Peyer's patch (tissue), 4 donors: ENCODE measurements around the gene SLC29A2. TPM values are rescaled to one million over a fixed set of nuclear protein-coding genes. Genes with fewer than 3 reads are reported as not detected.

Experiments used
- DNase-seq, 3 donors: peaks; one replicate each; pipeline ENCODE4 v3.0.0-alpha.2; 2017 to 2019
- H3K27ac ChIP-seq, 4 donors: fragments of 200-600 bp; sonication (generic); one replicate each; pipeline ENCODE4 v1.5.1; 2016 to 2019
- H3K27me3 ChIP-seq, 2 donors: fragments of 200-600 bp; sonication (generic); one replicate each; pipeline ENCODE4 v1.5.1; 2019
- H3K36me3 ChIP-seq, 3 donors: fragments of 200-600 bp; sonication (generic); one replicate each; pipeline ENCODE4 v1.5.1; 2016 to 2019
- H3K4me1 ChIP-seq, 4 donors: fragments of 200-600 bp; sonication (generic); one replicate each; pipeline ENCODE4 v1.5.1; 2016 to 2019
- H3K4me3 ChIP-seq, 4 donors: fragments of 200-600 bp; sonication (generic); 1 replicate in 3 of 4; 2 replicates in 1 of 4; pipeline ENCODE4 v1.5.1; 2016 to 2019; ENCODE audit warnings: mild to moderate bottlenecking in 1 of 4
- H3K9me3 ChIP-seq, 4 donors: fragments of 200-600 bp; sonication (generic); one replicate each; pipeline ENCODE4 v1.5.1; 2016 to 2019; ENCODE audit warnings: mild to moderate bottlenecking in 1 of 4
- CTCF ChIP-seq, 6 experiments: fragments of 450-650 bp in 4 of 6; fragments of 200-600 bp in 2 of 6; sonication (generic) in 1 of 6; IDR thresholded peaks; one replicate each; pipeline ENCODE4 v1.5.1; 2017 to 2019; ENCODE audit warnings: antibody characterized with exemption in 6 of 6, mild to moderate bottlenecking in 3 of 6, moderate library complexity in 1 of 6
- POLR2A ChIP-seq, 2 donors: fragments of 450-650 bp; IDR thresholded peaks; one replicate each; pipeline ENCODE4 v1.5.1; 2017; ENCODE audit warnings: antibody characterized with exemption in 2 of 2, mild to moderate bottlenecking in 2 of 2, moderate library complexity in 2 of 2
- small RNA-seq, 2 donors: library from RNA; depleted of rRNA; stranded (forward); fragments of <200 nt; gene quantifications; one replicate each; pipeline ENCODE3, GENCODE V24; 2016
- total RNA-seq, 4 donors: library from RNA; depleted of rRNA; stranded (reverse); fragments of >200 nt; gene quantifications; one replicate each; pipeline ENCODE4 v1.1.0, GENCODE V29; 2016

SLC29A2 gene
- total RNA-seq, 4 donors from 2014 or later, result 7.4 to 21.6 (median 17.1) TPM

DNA sequence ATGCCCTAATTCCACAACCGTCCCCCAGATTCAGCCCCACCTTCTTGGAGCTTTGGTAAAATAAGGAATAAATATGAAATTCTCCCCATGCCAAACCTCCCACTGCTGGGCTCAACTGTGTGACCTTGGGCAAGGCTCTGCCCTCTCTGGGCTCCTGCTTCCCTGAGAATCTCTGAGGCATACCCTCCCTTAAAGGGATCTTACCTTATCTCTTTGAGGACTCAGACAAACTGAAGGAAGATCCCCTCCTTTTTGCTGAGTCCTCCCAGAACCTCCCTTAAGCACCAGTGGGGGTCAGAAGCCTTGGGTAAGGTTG, 57.4 kb downstream of the SLC29A2 start:
- Histone ChIP-seq H3K9me3 (no peaks in the 10 kb centered on the region), H3K27ac (peak overlapping the region in 3 of 4 donors; percentile 91 to 96 (median 92)), H3K27me3 (no peaks in the 10 kb centered on the region), H3K4me3 (peak overlapping the region in 1 of 4 donors; percentile 53), H3K4me1 (peaks cover 4 to 50% (median 24%) of the 10 kb centered on the region in 4 donors), H3K36me3 (no peaks in the 10 kb centered on the region)
- DNase-seq, result no peak
- TF ChIP-seq CTCF (IDR thresholded peaks at IDR 0.05), result no peak
- no peak for TF ChIP-seq POLR2A (IDR thresholded peaks at IDR 0.05)

DNA sequence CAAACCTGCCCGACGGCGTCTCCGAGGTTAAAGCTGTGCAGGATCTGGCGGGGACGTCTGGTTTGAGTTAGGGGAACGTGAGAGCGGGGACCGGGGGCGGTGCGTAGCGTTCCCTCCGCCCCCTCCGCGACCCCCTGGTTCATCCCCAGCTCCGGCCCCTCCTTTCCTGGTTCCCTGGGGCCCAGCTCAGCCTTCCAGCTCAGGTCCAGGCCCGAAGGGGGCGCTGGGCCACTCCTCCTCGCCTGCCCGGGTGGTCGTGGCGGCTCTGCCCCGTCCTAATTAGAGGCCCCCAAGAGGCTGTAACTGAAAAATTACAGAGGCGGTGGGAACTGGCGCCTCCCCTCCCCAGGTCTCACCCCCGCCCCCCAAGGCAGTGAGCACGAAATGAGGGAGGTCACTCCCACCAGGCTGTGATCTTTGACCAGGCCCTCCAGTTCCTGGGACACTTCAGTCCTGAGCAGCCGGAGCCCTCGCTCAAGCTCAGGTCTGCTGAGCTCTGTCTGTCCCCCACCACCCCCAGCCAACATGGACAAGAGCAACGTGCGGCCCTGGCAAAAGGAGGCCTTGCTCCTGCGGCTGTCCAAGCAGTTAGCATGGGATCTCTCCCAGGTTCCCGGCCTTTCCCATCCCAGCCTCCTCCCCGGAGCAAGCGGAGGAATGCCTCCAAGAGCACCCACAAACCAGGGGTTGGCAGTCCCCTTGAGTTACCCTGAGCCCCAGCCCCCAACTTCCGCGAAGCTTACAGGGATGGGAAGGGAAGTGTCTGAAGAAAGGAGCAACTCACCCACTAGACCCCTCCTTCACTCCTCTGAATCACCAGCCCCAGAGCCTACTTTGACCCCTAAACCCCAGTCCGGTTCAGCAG, 58.0 kb downstream of the SLC29A2 start:
- H3K4me1 ChIP-seq, result peaks cover 4 to 44% (median 20%) of the 10 kb centered on the region in 4 donors
- peak overlapping the region; percentile 88 to 96 (median 92) for H3K27ac ChIP-seq
- TF ChIP-seq POLR2A (IDR thresholded peaks at IDR 0.05), result no peak
- TF ChIP-seq CTCF (IDR thresholded peaks at IDR 0.05), result no peak
- peak overlapping the region; percentile 26 to 59 (median 53) for H3K4me3 ChIP-seq
- H3K36me3 ChIP-seq, result no peaks in the 10 kb centered on the region
- no peaks in the 10 kb centered on the region for H3K9me3 ChIP-seq
- no peaks in the 10 kb centered on the region for H3K27me3 ChIP-seq
- no peak for DNase-seq

DNA sequence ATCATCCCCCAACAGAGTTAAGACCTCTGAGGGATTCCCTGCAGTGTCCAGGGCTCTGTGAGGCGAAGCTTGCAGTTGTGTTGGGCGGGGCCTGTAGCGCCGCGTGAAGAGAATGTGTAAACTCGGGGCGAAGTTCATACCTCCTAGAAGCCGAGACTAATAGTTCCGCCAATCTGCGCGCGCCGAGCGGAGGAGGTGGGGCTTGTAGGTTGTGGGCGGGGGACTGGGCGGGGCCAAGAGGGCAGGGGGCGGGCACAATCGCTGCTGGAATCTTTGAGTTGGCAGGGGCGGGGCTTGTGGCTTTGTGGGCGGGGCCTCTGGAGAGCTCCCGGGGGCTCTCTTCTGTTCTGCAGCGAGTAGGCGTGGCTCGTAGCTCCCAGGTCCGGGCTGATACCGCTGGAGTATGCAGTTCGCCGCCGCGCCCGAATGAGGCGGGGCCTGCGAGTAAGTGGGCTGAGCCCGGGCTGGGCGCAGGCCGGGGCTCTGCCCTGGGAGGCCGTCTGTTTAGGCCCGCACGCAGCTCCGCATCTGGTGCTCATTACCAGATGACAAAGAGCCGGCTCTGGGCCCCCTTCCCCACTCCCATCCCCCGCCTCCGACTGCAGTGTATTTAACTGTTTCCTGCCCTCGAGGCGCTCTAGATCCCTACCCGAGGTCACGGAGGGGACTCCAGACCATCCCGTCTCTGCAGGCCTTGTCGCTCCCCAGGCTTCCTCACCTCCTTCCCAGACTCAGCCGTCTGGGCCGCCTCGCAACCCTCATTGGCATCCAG, 58.8 kb downstream of the SLC29A2 start:
- Histone ChIP-seq H3K4me3 (peak overlapping the region; percentile 32 to 59 (median 53)), H3K4me1 (peaks cover 4 to 36% (median 12%) of the 10 kb centered on the region in 4 donors), H3K36me3 (no peaks in the 10 kb centered on the region), H3K27me3 (no peaks in the 10 kb centered on the region), H3K9me3 (no peaks in the 10 kb centered on the region), H3K27ac (peak overlapping the region; percentile 88 to 96 (median 92))
- TF ChIP-seq POLR2A (IDR thresholded peaks at IDR 0.05) (no peak), CTCF (IDR thresholded peaks at IDR 0.05) (peak in 1 of 6 experiments; percentile 5)
- peak; percentile 100 for DNase-seq

Small RNA genes lying within 50 kb of the gene (small RNA-seq; reads per million reads assigned to genes)
- gene RF00017 (0 reads per million in 2 donors), gene RNU1-84P (0 reads per million in 2 donors)

Other genes with a start within 250 kb of the SLC29A2 start
- 10 to 100 TPM in 3 of 4 donors, 1 to 10 TPM in 1; 8.3 to 28.0 (median 13.2) TPM for gene KLC2, start 114.1 kb downstream of the SLC29A2 start, total RNA-seq
- gene RAB1B, start 103.1 kb downstream of the SLC29A2 start, total RNA-seq, result 100 to 1,000 TPM in 2 of 4 donors, 10 to 100 TPM in 2; 80.0 to 161 (median 103) TPM
- gene CNIH2, start 93.6 kb downstream of the SLC29A2 start, total RNA-seq, result not detected
- gene YIF1A, start 82.6 kb downstream of the SLC29A2 start, total RNA-seq, result 100 to 1,000 TPM in 3 of 4 donors, 10 to 100 TPM in 1; 52.0 to 132 (median 115) TPM
- gene TMEM151A, start 79.9 kb downstream of the SLC29A2 start, total RNA-seq, result under 1 TPM in 2 of 4 donors, not detected in 2; 0.27 to 0.35 TPM
- gene CD248, start 54.7 kb downstream of the SLC29A2 start, total RNA-seq, result 10 to 100 TPM in 3 of 4 donors, 1 to 10 TPM in 1; 2.9 to 44.6 (median 12.0) TPM
- 10 to 100 TPM in 2 of 4 donors, 1 to 10 TPM in 2; 4.1 to 18.9 (median 10.8) TPM for gene RIN1, start 35.3 kb downstream of the SLC29A2 start, total RNA-seq
- gene BRMS1, start 26.7 kb downstream of the SLC29A2 start, total RNA-seq, result 10 to 100 TPM; 36.9 to 63.5 (median 50.3) TPM
- 10 to 100 TPM in 3 of 4 donors, 1 to 10 TPM in 1; 1.7 to 21.9 (median 18.8) TPM for gene B4GAT1, start 24.1 kb downstream of the SLC29A2 start, total RNA-seq
- gene NPAS4, start 49.3 kb upstream of the SLC29A2 start, total RNA-seq, result not detected
- 10 to 100 TPM; 24.7 to 34.9 (median 28.9) TPM for gene MRPL11, start 67.1 kb upstream of the SLC29A2 start, total RNA-seq
- gene PELI3, start 95.1 kb upstream of the SLC29A2 start, total RNA-seq, result 10 to 100 TPM in 2 of 4 donors, 1 to 10 TPM in 2; 5.6 to 11.6 (median 10.0) TPM
- 10 to 100 TPM; 58.3 to 66.8 (median 63.2) TPM for gene DPP3, start 108.7 kb upstream of the SLC29A2 start, total RNA-seq
- 100 to 1,000 TPM in 1 of 4 donors, 10 to 100 TPM in 3; 25.6 to 167 (median 73.4) TPM for gene BBS1, start 138.9 kb upstream of the SLC29A2 start, total RNA-seq
- gene ZDHHC24, start 174.3 kb upstream of the SLC29A2 start, total RNA-seq, result 10 to 100 TPM in 3 of 4 donors, 1 to 10 TPM in 1; 9.1 to 29.3 (median 15.3) TPM
- not detected for gene ACTN3, start 175.1 kb upstream of the SLC29A2 start, total RNA-seq
- 10 to 100 TPM in 3 of 4 donors, 1 to 10 TPM in 1; 5.4 to 24.3 (median 21.8) TPM for gene CTSF, start 196.8 kb upstream of the SLC29A2 start, total RNA-seq
- under 1 TPM in 2 of 4 donors, not detected in 2; 0.35 to 0.38 TPM for gene CCDC87, start 221.3 kb upstream of the SLC29A2 start, total RNA-seq
- 10 to 100 TPM; 30.6 to 70.1 (median 47.2) TPM for gene CCS, start 221.4 kb upstream of the SLC29A2 start, total RNA-seq
- 10 to 100 TPM; 56.7 to 91.4 (median 74.6) TPM for gene RBM14, start 244.9 kb upstream of the SLC29A2 start, total RNA-seq